GM21576 (cell line): Measurements from ENCODE around the gene AARSD1.
"Not testable (repeated sequence)": the region's sequence is repeated elsewhere in the genome, so short reads cannot be mapped to it uniquely, and the experiment has no call there.

Experiments
- ATAC-seq: cut with Tn5 transposase; IDR thresholded peaks from one replicate; pipeline ENCODE4 v1.9.1; 2021; ENCODE audit warnings: mild to moderate bottlenecking, moderate library complexity; ENCODE audit not compliant: unreplicated experiment

The AARSD1 gene

DNA sequence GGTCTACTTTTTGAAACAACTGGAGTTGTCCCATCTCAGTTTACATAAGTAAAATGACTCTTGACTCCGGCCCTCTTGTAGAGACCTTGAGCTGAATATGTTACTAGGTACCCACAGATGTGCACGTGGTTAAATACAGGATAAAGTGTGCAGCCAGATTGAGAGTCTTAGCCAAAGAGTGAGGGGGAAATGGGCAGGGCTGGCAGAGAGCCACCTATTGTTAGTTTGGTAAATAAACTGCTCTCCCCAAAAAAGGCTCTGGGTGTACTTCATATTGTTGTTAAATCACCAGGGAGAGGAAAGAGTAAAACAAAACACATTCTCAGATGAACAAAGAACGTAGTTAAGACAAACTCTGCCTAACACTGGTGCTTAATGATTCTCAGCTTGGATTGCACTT is 43.3 kb downstream of the AARSD1 start:
- ATAC-seq = no peak

DNA sequence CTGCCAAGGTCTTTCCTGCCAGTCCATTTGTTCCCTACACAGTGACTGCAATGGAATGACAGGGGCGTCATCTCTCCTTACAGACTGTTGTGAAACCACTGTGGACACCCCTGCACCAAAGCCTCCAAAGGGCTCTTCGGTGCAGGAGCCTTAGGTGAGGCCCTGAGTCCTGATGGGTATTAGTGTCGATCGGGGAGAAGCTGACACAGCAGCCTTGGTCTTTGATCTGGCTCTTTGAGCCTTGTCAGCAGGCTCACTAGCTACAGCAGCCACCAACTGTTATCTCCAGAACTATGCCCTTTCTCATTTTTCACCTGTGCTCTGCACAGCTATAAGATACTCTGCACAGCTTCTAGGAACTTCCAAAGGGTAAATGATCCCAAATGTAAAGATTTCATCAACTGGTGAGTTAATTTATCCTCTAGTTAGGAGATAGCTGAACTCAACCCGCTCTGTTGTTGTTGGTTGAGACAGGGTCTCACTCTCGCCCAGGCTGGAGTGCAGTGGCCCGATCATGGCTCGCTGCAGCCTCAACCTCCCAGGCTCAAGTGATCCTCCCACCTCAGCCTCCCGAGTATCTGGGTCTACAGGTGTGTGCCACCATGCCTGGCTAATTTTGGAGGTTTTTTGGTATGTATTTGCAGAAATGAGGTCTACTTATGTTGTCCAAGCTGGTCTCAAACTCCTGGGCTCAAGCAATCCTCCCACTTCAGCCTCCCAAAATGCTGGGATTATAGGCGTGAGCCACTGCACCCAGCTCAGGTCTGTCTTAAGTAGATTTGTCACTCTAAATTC is 44.0 kb downstream of the AARSD1 start:
- ATAC-seq = no peak

DNA sequence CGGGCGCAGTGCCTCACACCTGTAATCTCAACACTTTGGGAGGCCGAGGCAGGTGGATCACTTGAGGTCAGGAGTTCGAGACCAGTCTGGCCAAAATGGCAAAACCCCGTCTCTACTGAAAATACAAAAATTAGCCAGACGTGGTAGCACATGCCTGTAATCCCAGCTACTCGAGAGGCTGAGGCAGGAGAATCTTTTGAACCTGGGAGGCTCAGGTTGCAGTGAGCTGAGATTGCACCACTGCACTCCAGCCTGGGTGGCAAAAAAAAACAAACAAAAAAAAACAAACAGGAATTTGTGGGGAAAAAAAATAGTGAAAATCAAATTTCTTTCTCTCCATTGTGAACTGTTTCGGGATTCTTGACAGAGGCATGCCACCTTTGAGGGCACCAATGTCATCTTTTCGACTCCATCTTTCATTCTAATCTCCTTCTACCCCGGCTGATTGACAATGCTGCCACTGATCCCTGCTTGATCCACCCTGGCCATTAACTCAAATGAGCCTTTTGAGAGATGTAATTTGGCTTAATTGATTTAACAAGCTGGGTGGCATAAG is 44.7 kb downstream of the AARSD1 start:
- not testable (repeated sequence) for ATAC-seq

DNA sequence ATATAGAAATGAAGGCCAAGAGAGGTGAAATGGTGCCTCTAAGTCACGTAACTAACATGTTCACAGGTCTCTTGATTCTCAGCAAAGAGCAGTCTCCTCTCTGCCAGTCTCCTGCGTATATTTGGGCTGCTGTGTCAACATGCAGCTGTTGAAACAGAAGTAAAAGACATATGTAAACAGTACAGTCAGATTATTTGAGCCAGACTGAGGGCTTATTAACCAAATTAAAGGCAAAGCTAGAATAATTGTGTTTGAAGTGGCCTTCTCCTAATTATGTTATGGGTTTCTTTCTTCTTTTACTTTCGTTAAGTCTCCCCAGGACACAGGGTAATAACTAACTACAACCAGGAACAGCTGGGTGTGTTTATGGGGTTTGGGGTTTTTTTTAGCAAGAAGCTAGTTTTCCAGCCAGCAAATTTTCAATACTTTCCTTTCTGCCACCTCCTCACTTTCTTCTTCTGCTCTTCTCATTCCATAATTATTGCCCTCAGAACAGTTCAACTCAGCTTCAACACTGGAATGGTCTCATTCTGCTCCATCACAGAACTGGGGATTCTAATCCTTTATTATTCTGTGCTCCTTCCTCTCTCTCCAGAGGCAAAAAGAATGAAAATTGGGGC is 45.2 kb downstream of the AARSD1 start:
- ATAC-seq = no peak

DNA sequence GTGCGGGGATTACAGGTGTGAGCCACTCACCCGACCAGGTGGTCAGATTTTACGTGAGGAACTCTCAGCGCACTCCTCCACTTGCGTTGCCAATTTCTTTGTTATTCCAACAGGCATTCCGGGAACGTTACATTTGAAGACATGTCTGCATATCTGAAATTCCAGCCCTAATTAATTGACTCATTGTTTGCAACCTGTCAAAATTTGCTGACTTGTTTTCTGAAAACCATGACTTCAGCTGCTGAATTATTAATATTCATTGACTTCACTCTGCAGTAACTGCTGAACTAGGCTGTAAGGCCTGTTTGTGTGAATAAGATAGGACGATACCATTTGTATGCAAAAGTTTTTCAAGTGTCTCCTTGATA is 47.0 kb downstream of the AARSD1 start:
- no peak for ATAC-seq

DNA sequence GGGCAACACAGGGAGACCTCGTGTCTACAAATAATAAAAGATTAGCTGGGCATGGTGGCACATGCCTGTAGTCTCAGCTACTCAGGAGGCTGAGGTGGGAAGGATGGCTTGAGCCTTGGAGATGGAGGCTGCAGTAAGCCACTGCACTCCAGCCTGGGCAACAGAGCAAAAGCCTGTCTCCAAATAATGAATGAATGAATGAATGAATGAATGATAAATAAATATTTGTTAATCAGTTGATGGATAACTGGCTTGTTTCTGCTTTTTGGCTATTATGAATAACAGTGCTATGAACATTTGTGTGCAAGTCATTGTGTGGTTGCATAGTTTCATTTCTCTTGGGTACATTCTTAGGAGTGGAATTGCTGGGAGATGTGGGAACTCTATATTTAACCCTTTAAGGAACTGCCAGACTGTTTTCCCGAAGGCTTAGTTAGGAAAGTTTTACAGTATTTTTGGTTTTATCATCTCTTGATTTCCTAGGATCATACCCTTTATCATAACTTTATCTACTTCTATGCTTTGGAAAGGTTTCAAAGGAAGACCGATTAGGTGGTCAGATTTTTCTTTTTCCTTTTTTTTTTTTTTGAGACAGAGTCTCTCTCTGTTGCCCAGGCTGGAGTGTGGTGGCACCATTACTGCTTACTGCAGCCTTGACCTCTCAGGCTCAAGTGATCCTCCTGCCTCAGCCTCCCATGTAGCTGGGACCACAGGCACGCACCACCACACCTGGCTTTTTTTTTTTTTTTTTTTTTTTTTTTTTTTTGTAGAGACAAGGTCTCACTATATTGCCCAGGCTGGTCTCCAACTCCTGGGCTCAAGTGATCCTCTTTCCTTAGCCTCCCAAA is 47.6 kb downstream of the AARSD1 start:
- ATAC-seq = not testable (repeated sequence)

DNA sequence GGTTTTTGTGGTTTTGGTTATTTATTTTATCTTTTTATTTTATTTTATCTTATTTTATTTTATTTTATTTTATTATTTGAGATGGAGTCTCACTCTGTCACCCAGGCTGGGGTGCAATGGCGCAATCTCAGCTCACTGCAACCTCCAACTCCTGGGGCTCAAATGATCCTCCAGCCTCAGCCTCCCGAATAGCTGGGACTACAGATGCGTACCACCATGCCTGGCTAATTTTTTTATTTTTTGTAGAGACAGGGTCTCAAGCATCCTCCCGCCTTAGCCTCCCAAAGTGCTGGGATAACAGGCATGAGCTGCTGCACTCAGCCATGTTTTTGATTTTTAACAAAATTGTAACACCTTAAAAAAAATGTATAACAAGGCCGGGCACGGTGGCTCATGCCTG is 49.0 kb downstream of the AARSD1 start:
- not testable (repeated sequence) for ATAC-seq

DNA sequence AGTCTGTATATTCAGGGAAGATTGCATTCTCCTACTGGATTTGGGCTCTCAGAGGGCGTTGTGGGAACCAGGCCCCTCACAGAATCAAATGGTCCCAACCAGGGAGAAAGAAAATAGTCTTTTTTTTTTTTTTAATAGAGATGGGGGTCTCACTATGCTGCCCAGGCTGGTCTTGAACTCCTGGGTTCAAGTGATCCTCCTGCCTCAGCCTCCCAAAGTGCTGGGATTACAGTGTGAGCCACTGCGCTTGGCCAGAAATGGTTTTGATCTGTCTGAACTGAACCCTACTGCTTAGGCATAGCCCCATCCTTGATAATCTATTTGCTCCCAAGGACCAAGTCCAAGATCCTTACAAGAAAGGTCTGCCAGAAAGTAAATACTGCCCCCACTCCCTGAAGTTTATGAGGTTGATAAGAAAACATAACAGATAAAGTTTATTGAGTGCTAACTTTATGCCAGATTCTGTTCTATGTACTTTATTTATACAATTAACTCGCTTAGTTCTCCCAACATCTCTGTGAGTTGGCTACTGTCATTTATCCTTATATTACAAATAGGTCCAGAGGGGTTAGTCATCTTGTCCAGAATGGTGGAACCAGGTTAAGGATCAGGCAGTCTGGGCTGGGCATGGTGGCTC is 50.2 kb downstream of the AARSD1 start:
- ATAC-seq = no peak

DNA sequence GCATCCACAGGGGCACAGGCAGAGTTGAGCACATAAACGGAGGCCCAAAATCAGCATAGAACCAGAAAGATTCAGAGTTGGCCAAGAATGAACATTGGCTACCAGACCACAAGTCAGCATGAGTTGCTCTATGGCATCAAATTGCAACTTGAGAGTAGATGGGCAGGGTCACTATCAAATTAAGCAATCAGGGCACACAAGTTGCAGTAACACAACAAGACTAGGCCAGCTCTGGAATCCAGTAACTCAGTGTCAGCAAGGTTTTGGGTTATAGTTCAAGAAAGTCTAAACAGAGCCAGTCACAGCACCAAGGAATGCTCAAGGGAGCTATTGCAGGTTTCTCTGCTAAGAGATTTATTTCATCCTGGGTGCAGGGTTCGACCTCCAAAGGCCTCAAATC is 50.7 kb downstream of the AARSD1 start:
- ATAC-seq = no peak

DNA sequence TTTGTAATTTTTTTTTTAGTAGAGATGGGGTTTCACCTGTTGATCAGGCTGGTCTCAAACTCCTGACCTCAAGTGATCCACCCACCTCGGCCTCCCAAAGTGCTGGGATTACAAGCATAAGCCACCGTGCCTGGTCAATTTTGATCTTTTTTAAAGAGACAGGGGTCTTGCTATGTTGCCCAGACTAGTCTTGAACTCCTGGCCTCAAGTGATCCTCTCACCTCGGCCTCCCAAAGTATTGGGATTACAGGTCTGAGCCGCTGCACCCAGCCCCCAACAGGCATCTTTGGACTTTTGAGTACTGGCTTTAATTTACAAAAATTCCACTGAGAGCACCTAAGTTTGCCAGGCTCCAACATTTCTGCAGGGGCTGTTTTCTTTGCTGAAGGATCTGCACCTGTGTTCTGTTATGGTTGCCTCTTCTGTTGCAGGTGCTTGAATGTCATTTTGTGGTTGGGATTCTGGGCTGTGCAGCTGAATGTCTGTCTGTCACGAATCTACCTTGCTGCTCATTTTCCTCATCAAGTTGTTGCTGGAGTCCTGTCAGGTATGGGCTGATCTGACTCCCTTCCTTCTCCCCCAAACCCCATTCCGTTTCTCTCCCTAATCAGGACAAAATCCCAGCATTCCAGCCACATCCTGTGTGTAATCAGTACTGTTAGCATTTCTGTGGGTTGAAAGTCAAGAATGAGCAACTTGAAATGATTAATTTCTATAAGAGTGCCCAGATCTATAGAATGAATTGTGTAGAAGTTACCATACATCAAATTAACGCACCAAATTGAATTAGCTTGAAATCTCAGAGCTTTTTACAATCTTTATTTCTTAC is 55.2 kb downstream of the AARSD1 start:
- ATAC-seq = no peak

DNA sequence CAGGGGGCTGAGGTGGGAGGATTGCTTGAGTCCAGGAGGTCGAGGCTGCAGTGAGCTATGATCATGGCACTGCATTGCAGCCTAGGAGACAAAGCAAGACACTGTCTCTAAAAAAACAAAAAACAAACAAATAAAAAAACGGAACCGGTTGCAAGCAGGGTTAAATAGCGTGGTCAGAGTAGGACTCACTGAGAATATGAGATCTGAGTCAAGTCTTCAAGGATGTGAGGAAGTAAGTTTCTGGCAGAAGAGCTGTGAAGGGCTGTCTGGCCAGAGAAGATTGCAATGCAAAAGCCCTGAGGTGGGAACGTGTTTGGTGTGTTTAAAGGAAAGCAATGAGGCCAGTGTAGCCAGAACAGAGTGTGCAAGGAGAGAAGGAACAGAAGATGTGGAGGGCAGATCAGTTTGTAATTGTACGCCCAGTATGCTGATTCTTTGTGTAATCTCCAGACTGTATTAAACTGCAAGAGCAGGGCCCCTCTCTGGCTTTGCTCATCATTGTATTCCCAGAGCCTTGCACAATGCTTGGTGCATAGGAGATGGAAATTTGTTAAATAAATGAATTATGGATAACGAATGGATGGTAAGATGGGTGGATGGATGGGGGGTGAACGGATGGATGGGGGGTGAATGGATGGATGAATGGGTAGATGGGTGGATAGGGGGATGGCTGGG is 57.3 kb downstream of the AARSD1 start:
- no peak for ATAC-seq

DNA sequence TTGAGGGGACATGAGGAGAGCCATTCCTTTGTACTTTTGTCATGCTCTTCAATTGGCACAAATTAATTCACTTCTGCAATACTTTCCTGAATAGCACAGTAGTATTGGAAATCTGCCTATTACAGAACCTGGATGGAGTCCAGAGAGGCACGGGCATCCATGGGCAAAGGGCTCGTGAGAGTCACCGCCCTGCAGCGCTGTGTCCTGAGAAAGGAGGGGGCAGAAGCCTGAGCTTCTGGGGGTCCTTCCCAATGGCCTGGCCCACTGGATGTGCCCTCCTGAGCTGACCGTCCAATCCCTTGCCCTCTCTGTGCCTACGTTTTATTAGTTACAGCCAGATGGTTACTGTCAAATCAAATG is 60.2 kb downstream of the AARSD1 start:
- no peak for ATAC-seq

DNA sequence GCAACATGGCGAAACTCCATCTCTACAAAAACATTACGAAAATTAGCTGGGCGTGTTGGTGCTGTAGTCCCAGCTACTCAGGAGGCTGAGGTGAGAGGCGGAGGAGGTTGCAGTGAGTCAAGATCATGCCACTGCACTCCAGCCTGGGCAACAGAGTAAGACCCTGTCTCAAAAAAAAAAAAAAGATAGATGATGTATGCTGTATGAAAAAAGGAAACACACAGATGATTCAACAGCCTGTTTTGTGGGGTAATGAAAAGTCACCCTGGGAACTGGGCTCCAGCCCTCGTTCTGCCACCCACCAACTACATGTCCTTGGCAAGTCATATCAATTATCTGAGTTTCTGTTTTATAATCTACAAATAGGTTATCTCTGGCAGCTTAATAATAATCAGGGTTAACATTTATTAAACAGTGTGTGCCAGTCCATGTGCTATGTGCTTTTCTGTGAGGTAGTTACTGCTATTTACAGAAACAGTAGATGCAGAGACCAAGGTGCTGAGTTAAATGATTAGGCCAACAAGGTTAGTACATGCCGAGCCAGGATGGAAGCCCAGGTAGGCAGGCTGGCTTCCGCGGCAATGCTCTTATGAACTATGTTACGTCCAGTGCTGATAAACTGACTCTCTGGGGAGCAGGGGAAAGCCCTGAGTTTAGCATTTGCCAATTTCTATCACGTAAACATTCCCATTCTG is 62.6 kb downstream of the AARSD1 start:
- ATAC-seq = no peak
